Measurements from ENCODE around the gene OR52E2. TPM values are rescaled to one million over a fixed set of nuclear protein-coding genes. Genes with fewer than 3 reads are reported as not detected.
"Not testable (repeated sequence)": the region's sequence is repeated elsewhere in the genome, so short reads cannot be mapped to it uniquely, and the experiment has no call there.

OR52E2 gene
- total and polyA plus RNA-seq, 2 experiments from 2014 or later: not detected

GRCh38 chr11:5071799-5072198 lies 12.4 kb upstream of the OR52E2 start:
- no peaks in the 10 kb centered on the region for H3K9me2 ChIP-seq (ENCODE audit: insufficient read depth)
- H3K9me3 ChIP-seq (ENCODE audit: low read depth): no peaks in the 10 kb centered on the region
- H3K4me3 ChIP-seq: no peak overlapping the region
- no peak for TF ChIP-seq EZH2phosphoT487 (IDR thresholded peaks at IDR 0.05; ENCODE audit: insufficient read depth, low read depth)
- no peak for TF ChIP-seq EZH2 (IDR thresholded peaks at IDR 0.05; ENCODE audit: insufficient read depth, poor library complexity, severe bottlenecking)
- H3K9ac ChIP-seq: no peak overlapping the region
- no peaks in the 10 kb centered on the region; the same call in 1 of the 2 replicates for H3K27me3 ChIP-seq (replicated peaks; ENCODE audit: insufficient read depth)
- no peaks in the 10 kb centered on the region for H4K20me1 ChIP-seq (ENCODE audit: insufficient read depth)
- no peaks in the 10 kb centered on the region for H3K4me1 ChIP-seq (ENCODE audit: insufficient read depth)
- no peaks in the 10 kb centered on the region for H3K36me3 ChIP-seq (ENCODE audit: low read depth)
- H3K4me2 ChIP-seq (ENCODE audit: unreplicated experiment): no peak overlapping the region
- no peaks in the 10 kb centered on the region for H3K79me2 ChIP-seq (ENCODE audit: insufficient read depth)
- 0 to 5% methylated on average over 3 of the region's 3 CpGs for WGBS, 2 experiments (ENCODE audit: low coverage in 1 of 2, low lambda C conversion rate in 2 of 2, missing lambda C conversion rate in 2 of 2)
- in situ Hi-C loops (cut with MboI): no loop called here
- DNase-seq: no peak
- no peak overlapping the region for H3K27ac ChIP-seq
- H3F3A ChIP-seq (ENCODE audit: insufficient read depth): no peaks in the 10 kb centered on the region
- H2AFZ ChIP-seq: no peak overlapping the region

GRCh38 chr11:5069272-5069671 lies 9.8 kb upstream of the OR52E2 start, which contains the start of gene OR52E1:
OR52E1 (plus strand) TSS chr11:5069572.
- Histone ChIP-seq H3K9me3 (ENCODE audit: low read depth) (no peaks in the 10 kb centered on the region), H3K27ac (no peak within 1 kb of the TSS), H3K9me2 (ENCODE audit: insufficient read depth) (no peaks in the 10 kb centered on the region), H3K4me3 (no peak within 1 kb of the TSS), H4K20me1 (ENCODE audit: insufficient read depth) (no peaks in the 10 kb centered on the region), H3K79me2 (ENCODE audit: insufficient read depth) (no peaks in the 10 kb centered on the region), H3K4me2 (ENCODE audit: unreplicated experiment) (no peak within 1 kb of the TSS), H3K27me3 (replicated peaks; ENCODE audit: insufficient read depth) (no peaks in the 10 kb centered on the region; the same call in 1 of the 2 replicates), H3K9ac (no peak within 1 kb of the TSS), H2AFZ (no peak within 1 kb of the TSS), H3F3A (ENCODE audit: insufficient read depth) (no peaks in the 10 kb centered on the region), H3K4me1 (ENCODE audit: insufficient read depth) (no peaks in the 10 kb centered on the region), H3K36me3 (ENCODE audit: low read depth) (no peaks in the 10 kb centered on the region)
- TF ChIP-seq EZH2 (IDR thresholded peaks at IDR 0.05; ENCODE audit: insufficient read depth, poor library complexity, severe bottlenecking) (no peak), EZH2phosphoT487 (IDR thresholded peaks at IDR 0.05; ENCODE audit: insufficient read depth, low read depth) (no peak)
- WGBS, 2 experiments (ENCODE audit: low coverage in 1 of 2, low lambda C conversion rate in 2 of 2, missing lambda C conversion rate in 2 of 2): 9 to 12% methylated on average over 3 of the region's 3 CpGs
- no peak for DNase-seq
- in situ Hi-C loops (cut with MboI): no loop called here

GRCh38 chr11:5065027-5065426 lies 5.6 kb upstream of the OR52E2 start:
- Histone ChIP-seq H3K9me2 (ENCODE audit: insufficient read depth) (no peaks in the 10 kb centered on the region), H3K36me3 (ENCODE audit: low read depth) (no peaks in the 10 kb centered on the region), H3K9me3 (ENCODE audit: low read depth) (no peaks in the 10 kb centered on the region), H3K79me2 (ENCODE audit: insufficient read depth) (no peaks in the 10 kb centered on the region), H3K4me2 (ENCODE audit: unreplicated experiment) (no peak overlapping the region), H3K27ac (no peak overlapping the region), H3K27me3 (replicated peaks; ENCODE audit: insufficient read depth) (no peaks in the 10 kb centered on the region), H3F3A (ENCODE audit: insufficient read depth) (no peaks in the 10 kb centered on the region), H3K4me3 (no peak overlapping the region), H3K4me1 (ENCODE audit: insufficient read depth) (no peaks in the 10 kb centered on the region), H2AFZ (no peak overlapping the region), H3K9ac (no peak overlapping the region), H4K20me1 (ENCODE audit: insufficient read depth) (no peaks in the 10 kb centered on the region)
- TF ChIP-seq EZH2phosphoT487 (IDR thresholded peaks at IDR 0.05; ENCODE audit: insufficient read depth, low read depth) (no peak), EZH2 (IDR thresholded peaks at IDR 0.05; ENCODE audit: insufficient read depth, poor library complexity, severe bottlenecking) (no peak)
- in situ Hi-C loops (cut with MboI): no loop called here
- WGBS, 2 experiments (ENCODE audit: low coverage in 1 of 2, low lambda C conversion rate in 2 of 2, missing lambda C conversion rate in 2 of 2): 0% methylated on average over 1 of the region's 1 CpG
- DNase-seq: no peak

GRCh38 chr11:5058679-5059078 lies 748 bp downstream of the OR52E2 start:
- H3K4me1 ChIP-seq (ENCODE audit: insufficient read depth); H3K27ac ChIP-seq; H3K79me2 ChIP-seq (ENCODE audit: insufficient read depth); in situ Hi-C loops (cut with MboI); H4K20me1 ChIP-seq (ENCODE audit: insufficient read depth); H3K4me3 ChIP-seq; H3K36me3 ChIP-seq (ENCODE audit: low read depth); H3K4me2 ChIP-seq (ENCODE audit: unreplicated experiment); H3F3A ChIP-seq (ENCODE audit: insufficient read depth); H3K27me3 ChIP-seq (replicated peaks; ENCODE audit: insufficient read depth); H3K9me3 ChIP-seq (ENCODE audit: low read depth); H3K9me2 ChIP-seq (ENCODE audit: insufficient read depth); H3K9ac ChIP-seq; H2AFZ ChIP-seq; DNase-seq: not testable (repeated sequence)
- WGBS, 2 experiments (ENCODE audit: low coverage in 1 of 2, low lambda C conversion rate in 2 of 2, missing lambda C conversion rate in 2 of 2): 1% methylated on average over 5 of the region's 5 CpGs

- Histone ChIP-seq H4K20me1 (ENCODE audit: insufficient read depth) (no peaks in the 10 kb centered on the region), H3K4me1 (ENCODE audit: insufficient read depth) (no peaks in the 10 kb centered on the region), H3K36me3 (ENCODE audit: low read depth) (no peaks in the 10 kb centered on the region), H3K4me3 (no peak overlapping the region), H3K9me2 (ENCODE audit: insufficient read depth) (no peaks in the 10 kb centered on the region), H3K9ac (no peak overlapping the region), H3K27me3 (replicated peaks; ENCODE audit: insufficient read depth) (no peaks in the 10 kb centered on the region), H3F3A (ENCODE audit: insufficient read depth) (no peaks in the 10 kb centered on the region), H3K4me2 (ENCODE audit: unreplicated experiment) (no peak overlapping the region), H2AFZ (no peak overlapping the region), H3K27ac (no peak overlapping the region), H3K79me2 (ENCODE audit: insufficient read depth) (no peaks in the 10 kb centered on the region), H3K9me3 (ENCODE audit: low read depth) (no peaks in the 10 kb centered on the region)
- 32 to 42% methylated on average over 15 of the region's 15 CpGs for WGBS, 2 experiments (ENCODE audit: low coverage in 1 of 2, low lambda C conversion rate in 2 of 2, missing lambda C conversion rate in 2 of 2)
- TF ChIP-seq EZH2 (IDR thresholded peaks at IDR 0.05; ENCODE audit: insufficient read depth, poor library complexity, severe bottlenecking) (no peak), EZH2phosphoT487 (IDR thresholded peaks at IDR 0.05; ENCODE audit: insufficient read depth, low read depth) (no peak)
- in situ Hi-C loops (cut with MboI): no loop called here
- DNase-seq: no peak
These were observed 12.6 kb downstream of the OR52E2 start for GRCh38 chr11:5046754-5047330.
